Activated T-cell treated with anti-CD3 and anti-CD28 coated beads, Interleukin-2, amount 50 U/mL, for 1 hour (primary cell): ENCODE results near the gene GADL1.

Source experiments
- DNase-seq: peaks from one replicate; pipeline ENCODE4 v3.0.0-alpha.2; 2020

Gene GADL1, protein sequence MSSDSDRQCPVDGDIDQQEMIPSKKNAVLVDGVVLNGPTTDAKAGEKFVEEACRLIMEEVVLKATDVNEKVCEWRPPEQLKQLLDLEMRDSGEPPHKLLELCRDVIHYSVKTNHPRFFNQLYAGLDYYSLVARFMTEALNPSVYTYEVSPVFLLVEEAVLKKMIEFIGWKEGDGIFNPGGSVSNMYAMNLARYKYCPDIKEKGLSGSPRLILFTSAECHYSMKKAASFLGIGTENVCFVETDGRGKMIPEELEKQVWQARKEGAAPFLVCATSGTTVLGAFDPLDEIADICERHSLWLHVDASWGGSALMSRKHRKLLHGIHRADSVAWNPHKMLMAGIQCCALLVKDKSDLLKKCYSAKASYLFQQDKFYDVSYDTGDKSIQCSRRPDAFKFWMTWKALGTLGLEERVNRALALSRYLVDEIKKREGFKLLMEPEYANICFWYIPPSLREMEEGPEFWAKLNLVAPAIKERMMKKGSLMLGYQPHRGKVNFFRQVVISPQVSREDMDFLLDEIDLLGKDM

DNA sequence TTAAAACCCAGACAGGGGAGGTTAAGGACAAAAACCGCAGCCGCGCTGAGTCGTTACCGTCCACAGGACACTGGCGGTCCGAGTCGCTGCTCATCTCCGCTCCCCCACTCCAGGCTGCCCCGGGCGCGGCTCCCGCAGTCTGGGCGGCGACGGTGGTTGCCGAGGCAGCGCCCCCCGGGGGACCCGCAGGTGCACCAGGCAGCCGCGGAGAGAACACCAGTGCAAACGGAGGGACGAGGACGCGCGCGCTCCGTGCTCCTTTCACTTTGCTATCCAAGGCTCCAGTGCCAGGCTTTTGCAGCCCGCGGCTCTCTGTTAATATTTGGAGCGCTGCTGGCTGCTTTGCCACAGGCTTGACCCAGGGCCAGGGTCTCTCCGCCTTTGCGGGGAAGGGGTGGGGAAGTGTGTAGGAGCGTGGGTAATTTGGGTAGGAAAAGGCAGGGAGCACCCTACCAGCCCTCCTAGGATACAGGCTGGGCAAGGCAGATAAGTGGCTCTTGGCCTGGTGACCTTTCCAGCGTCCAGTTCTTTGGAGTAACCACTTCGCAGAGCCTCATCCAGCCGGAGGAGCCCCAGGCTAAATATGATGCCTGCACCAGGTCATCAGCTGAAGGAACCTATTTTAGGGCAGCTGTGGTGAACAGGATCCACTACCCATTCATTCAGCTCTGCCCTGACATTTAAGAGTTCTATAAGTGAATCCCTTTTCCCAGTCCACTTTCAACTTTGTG, at the start of gene GADL1:
Gene GADL1, minus strand, starts transcription at position 141 of the 731 bp plus-strand sequence. Its CDS starts 47 bp downstream, at position 94.
- no peak for DNase-seq

DNA sequence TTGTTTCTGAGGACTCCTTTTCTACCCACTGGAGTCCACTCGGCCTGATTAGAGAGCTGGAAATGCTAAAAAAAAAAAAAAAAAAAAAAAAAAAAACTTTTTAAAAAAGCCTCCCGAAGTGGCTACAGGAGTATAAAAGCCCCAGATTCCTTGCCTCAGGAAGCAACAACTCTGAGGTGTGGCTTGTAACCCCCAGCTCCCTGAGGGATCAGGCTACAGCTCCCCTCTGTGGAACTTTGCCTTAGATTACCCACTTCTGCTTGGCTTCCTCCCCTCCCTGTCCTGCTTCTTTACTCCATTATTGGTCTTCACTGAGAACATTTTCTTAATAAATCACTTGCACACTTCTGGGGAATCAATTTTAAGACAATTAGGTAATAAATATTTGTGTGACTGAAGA, 49.7 kb upstream of the GADL1 start:
- DNase-seq = no peak

DNA sequence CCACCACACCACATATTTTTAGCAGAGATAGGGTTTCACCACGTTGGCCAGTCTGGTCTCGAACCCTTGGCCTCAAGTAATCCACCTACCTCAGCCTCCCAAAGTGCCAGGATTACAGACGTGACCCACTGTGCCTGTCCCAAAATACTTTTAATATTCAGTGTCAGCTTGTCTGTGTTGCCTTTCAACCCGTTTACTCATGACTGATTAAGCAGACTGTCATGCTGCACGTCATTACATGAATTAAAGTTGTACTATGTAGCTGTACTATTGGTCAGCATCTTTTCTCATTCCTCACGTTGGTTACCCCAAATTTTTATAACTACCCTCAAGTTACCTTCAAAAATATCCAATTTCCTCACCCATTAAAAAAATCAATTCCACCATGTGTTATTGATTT, 48.7 kb upstream of the GADL1 start:
- no peak for DNase-seq

DNA sequence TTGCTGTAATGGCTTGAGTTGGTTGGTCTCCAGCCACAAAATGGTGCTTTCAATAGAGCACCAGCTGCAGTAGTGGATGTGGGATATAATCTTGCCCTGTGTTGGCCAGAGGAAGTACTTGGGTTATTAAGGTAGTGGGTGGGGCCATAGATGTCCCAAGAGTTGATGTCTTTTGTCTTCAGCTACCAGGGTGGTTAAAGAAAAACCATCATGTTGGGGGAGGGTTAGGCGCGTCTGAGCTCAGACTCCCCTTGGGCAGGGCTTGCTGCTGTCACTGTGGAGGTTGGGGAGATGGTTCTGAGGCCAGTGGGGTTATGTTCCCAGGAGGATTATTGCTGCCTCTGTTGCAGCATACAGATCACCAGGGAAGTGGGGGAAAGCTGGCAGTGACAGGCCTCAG, 46.9 kb upstream of the GADL1 start:
- no peak for DNase-seq

- no peak for DNase-seq
Observed at GRCh38 chr3:30940740-30941139, 46.3 kb upstream of the GADL1 start.

DNA sequence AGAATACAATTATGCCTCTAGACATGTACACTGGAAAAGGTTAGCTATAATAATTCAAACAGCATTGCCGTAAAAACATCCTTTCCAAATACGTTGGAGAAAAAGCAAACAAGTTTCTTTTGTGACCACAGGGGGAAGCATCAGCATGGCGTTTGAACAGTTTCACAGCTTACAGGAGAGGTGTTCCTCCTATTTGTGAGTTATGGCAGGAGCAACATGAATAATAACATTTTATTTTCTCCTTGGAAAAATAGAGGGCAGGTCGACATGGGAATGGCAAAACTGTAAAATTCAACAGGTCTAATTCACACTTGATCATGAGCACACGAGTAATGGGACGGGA, 39.7 kb upstream of the GADL1 start:
- no peak for DNase-seq

GRCh38 chr3:30933478-30934207, 39.2 kb upstream of the GADL1 start:
- DNase-seq = no peak

GRCh38 chr3:30932513-30933098, 38.1 kb upstream of the GADL1 start:
- DNase-seq = no peak

GRCh38 chr3:30924763-30925162, 30.3 kb upstream of the GADL1 start:
- DNase-seq = no peak

GRCh38 chr3:30919564-30919963, 25.1 kb upstream of the GADL1 start:
- DNase-seq = no peak

DNA sequence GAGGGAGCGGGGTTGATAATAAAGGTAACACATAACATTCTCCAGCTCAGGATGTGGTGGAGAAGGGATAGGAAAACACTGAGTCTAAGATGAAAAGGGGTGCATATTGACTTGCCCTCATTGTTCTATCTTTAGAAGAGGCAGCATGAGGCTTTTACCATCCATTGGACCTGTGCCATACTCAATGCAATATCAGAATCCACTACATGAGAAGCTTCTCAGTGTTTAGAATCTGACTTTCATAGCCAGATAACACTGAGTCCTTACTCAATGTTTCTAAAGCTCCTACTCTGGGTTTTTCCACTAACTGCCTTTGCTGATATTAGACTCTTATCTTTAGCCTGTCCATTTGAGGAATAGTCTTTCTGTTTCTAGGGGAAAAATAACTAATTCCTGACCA, 24.3 kb upstream of the GADL1 start:
- DNase-seq = no peak

DNA sequence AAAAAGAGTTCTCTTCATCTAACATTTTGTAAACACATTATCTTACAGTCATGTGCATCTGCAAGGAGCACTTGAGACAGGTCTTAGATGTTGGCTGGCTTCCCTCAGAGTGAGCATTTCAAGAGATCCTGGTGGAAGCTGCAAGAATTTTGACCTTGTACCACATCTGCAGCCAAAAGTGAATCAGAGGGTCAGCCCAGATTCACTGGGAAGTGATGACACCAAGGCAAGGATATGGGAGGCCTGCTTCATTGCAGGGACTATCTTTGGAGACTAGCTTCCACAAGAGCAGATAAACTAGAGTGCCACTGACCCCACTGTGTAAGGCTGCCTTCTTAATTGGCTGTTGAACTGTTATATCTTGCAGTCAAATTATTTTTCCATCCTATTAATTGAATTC, 21.3 kb upstream of the GADL1 start:
- DNase-seq = no peak

- no peak for DNase-seq
Observed at GRCh38 chr3:30914696-30915095, 20.2 kb upstream of the GADL1 start.

DNA sequence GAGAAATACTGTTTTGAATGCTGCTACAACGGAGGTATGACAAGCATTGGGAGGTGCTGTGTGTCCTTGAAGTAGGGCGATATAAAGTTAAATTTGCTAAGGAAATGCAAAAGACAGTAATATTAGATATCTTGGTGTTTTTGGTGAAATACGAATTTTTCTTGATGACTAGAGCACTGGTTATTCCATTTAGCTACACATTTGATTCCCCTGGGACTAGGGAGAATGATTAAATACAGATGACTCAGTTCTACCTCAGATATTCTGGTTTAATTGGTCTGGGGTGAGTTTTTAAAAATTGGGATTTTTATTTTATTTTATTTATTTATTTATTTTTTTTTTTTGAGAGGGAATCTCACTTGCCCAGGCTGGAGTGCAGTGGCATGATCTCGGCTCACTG, 18.7 kb upstream of the GADL1 start:
- no peak for DNase-seq

DNA sequence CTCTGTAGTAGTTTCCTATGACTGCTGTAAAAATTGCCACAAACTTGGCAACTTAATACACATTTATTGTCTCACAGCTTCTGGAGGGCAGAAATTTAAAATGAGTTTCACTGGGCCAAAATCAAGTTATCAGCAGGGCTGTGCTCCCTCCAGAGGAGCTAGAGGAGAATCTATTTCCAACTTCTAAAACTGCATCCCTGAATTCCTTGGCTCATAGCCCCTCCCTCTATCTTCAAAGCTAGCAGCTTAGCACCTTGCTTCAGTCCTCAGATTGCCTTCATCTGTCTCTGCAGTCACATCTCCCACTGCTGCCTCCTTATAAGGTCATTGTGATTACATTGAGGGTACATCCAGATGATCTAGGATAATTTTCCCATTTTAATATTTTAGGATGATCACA, 17.8 kb upstream of the GADL1 start:
- no peak for DNase-seq

- DNase-seq = no peak
Observed at GRCh38 chr3:30908456-30909037, 14.1 kb upstream of the GADL1 start.

DNA sequence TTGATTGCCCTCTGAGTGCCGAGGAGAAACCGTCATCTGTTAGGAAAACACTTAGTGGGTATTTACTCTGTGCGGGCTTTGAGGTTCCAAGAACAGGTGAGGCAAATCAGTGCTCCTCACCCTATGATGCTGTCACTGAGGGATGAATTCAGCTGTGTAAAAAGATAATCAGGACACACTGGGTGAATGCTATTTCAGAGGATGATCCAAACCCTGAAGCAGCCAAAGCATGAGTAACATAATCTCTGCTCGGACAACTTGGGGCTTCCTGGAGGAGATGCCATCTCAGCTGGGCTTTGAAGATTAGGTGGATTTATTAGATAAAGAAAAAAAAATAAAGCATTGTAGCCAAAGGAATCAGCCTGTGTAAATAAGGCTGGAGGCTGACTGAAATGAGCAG, 10.5 kb upstream of the GADL1 start:
- no peak for DNase-seq

DNA sequence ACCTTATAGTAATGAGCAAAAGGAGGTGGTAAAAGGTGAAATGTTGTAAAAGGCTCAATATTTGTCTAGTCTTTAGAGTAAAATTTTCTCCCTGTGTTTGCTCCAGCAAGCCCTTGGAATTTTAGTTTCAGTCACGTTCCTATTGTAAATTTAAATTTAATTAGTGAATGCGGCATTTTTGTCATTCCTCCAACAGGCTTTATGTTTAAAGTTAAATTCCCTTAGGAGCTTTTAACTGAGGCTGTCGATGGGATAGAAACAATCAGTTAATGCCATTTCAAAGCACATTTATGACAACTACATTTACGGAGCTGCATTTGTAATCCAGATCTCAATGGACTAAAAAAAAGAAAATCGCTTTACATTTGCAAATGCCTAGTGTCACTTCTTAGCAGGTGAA, 868 bp upstream of the GADL1 start:
- DNase-seq = no peak

DNA sequence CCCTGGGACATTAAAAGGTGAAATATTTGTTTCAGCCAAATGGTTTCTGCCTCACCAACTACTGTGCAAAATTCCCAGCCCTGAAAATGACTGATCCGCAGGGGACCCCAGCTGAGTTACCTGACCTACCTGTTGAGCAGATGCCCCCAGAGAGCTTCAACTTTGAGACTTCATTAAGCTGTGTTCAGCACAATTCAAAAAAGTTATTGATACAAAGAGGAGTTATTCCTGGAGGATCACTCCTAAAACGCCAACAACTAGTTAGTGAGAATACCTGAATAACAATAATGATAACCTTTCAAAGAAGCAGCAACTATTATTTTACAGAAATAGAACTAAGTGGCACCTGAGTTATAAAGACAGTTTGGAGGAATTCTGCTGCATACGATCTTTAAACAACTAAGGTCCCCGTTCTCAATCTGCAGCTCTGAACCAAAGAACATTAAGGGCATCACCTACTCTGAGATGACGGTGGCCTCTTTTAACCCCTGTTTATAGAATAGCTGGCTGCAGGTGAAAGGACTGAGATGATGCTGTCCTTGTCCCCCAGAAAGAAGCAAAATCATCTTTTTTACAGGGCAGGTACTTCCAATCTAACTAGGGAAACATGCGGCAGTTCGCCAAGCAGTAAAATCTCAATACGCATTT, 659 bp downstream of the GADL1 start:
- no peak for DNase-seq

- DNase-seq = no peak
Observed at GRCh38 chr3:30890907-30891306, 3.6 kb downstream of the GADL1 start.

DNA sequence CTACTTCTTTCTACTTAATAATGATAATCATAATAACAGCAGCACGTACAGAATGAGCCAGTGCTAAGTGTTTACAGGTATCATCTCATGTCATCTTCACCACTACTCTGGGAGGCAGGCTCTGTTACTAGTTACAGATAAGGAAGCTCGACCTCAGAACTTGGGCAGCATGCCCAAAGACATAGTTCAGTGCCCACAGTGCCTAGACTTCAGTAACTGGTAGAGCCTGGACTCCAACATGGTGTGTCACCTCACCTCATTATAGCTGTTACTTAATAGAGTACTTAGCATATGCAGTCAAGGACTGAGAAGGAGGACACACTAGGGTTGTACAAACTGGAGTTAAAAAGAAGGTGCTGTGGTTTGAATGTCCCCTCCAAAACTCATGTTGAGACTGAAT, 7.6 kb downstream of the GADL1 start:
- no peak for DNase-seq

DNA sequence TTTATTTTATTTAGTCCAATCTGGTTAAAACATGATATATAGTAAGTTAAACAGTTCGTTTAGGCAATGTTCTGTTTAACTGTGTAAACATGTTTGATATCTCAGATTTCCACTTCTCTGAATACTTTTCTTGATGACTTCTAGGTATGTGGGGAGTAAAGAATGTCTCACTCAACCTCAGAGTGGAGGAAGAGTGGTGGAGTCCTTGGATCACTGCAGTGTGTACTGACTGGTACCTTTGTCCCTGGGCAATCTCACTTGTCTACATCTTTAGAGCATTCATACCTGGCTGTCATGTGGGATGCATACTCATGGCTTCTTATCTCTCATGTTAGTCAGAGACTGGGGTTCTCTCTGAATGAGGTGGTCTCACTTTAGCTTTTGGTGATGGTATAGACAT, 15.6 kb downstream of the GADL1 start:
- DNase-seq = no peak
